ENCODE measurements around the gene XPR1.
A peak's percentile ranks its signal among the peaks of the same experiment; 100 is the strongest.

The XPR1 gene

DNA sequence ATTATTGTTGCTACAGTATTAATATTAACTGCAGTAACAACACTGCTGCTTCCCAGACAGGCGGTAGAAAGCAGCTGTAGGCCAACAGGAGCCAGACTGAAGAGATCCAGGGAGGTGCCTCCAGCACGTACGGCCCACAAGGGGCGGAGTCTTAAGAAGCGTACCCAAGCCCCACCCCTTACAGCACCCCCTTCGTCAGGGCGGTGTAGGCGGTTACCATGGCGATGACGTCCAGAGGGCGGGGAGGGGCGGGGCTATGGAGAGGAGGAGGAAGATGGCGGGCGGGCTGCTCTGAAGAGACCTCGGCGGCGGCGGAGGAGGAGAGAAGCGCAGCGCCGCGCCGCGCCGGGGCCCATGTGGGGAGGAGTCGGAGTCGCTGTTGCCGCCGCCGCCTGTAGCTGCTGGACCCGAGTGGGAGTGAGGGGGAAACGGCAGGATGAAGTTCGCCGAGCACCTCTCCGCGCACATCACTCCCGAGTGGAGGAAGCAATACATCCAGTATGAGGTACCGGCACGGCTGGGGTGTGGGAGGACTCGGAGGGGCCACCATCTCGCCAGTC, at the start of gene XPR1:
XPR1 (plus strand) TSS at position 257 of the 560 bp plus-strand sequence; CDS start at position 437, 180 bp downstream.
- peak; percentile 99 for DNase-seq (ENCODE audit: low read depth, low spot score)

DNA sequence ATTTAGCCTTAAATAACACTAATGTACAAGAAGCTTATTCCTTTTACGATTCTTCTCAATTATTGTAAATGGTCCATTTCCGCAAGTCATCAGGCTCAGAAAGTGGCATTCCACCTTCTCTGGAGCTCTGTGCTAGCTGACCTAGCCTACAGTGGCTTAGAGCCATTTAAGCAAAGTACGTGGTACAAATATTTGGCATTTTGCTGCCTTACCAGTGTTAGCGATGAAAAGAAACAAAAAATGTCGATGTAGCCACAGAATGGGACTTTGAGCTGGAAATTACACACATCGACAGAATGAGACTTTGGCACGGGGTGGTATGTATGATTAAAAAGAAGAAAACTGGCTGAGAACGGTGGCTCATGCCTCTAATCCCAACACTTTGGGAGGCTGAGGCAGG, 47.0 kb upstream of the XPR1 start:
- peak; percentile 46 for DNase-seq (ENCODE audit: low read depth, low spot score)

DNA sequence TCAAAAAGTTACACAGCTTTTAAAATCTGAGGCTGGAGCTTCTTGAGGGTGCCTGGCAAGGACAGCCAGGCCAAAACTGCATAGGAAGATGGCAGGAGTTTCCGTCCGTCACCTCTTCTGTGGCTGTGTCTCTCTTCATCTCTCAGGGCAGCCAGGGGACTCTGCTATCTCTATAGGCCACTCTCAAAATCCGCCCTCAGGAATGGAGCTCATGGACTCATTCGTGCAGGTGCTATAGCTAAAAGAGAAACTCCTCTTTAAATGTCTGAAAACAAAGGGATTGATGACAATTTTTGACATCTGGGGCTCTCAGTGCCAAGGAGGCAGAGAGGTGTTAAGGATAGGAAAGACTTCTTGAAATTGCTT, 45.8 kb upstream of the XPR1 start:
- no peak for DNase-seq (ENCODE audit: low read depth, low spot score)

DNA sequence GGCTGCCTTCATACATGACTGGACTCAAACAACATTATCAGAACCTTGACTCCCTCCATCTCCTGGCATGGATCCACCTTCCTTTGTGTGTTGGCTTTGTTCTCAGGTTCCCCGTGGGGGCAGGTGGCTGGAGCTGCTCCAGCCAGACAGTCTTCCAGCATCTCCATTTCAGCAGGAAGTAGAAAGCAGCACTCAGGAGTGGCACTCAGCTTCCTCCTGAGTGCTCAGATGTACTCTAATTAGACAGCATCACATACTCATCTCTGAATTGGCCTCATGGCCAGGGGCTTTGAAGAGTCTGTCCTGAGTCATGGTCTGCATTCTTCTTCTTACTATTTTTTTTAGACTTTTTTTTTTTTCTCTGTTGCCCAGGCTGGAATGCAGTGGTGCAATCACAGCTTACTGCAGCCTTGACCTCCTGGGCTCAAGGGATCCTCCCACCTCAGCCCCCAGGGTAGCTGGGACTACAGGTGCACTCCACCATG, 45.1 kb upstream of the XPR1 start:
- DNase-seq (ENCODE audit: low read depth, low spot score): peak; percentile 72

DNA sequence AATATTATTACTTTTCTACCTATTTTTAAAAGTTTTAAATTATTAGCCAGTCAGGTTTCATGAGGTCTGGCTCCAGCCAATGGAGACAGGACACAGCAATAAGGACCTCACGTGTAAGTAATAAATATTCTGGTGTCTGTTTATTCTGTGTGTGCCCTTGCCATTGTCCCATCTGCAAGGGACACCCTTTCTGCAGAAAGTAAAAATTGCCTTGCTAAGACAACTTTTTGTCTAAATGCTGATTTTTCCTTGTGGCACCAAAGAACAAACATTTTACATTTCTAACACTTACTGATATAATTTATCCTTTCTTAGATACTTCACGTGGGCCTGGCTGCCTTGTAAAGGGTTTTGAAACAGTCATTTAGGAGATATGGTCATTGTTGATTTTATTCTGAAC, 43.7 kb upstream of the XPR1 start:
- no peak for DNase-seq (ENCODE audit: low read depth, low spot score)

DNA sequence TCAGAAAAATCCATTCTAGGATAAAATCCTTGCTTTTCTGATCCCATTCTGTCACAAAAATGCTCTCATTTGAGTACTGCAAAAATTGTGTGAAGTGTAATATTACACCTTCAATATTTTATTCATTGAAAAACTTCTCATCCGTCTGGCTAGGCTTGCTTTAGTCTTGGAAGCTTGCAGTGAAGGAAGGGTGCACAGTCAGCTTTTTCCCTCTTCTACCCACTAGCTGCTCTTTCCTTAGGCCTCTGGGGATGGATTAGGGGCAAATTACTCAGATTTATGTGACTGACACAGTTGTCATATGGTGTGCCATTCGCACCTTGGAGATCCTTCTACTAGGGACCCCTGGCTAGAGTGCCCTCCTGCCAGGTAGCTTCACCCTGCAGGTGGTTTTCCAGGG, 40.9 kb upstream of the XPR1 start:
- DNase-seq (ENCODE audit: low read depth, low spot score): no peak

DNA sequence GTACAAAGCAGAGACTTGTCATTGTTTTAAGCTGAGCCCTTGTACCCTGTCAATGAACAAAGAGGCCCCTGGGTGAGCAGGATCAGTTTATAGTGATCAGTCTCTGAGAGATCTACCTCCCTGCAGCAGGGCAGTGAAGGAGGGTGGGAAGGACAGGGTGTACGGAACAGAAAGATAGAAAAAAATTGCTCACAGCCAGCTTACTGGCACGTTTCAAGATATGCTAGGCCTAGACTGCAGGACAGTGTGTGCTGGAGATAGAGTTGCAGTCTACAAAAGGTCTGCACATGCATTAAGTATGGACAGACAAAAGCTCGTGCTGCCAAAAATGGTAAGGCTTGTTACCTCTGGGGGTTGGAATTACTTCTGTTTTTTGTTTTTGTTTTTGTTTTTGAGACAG, 38.4 kb upstream of the XPR1 start:
- no peak for DNase-seq (ENCODE audit: low read depth, low spot score)

DNA sequence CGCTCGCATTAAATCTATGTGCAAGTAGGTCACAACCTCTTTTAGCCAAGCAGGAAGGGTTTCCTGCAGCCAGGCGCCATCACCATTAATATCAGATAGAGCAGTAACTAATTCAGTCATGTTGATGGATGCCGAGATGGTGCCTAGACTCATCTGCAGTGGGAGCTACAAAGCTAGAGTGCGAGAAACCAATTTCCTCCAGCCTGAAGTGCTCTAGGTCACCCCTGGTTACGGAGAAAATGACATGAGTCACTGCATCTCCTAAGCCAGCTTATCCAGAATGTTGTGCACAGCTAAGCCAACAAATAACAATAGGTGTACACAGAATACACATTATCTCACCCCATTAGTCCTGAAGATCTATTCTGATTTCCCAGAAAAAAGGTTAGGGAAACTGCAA, 37.1 kb upstream of the XPR1 start:
- DNase-seq (ENCODE audit: low read depth, low spot score): peak; percentile 59

DNA sequence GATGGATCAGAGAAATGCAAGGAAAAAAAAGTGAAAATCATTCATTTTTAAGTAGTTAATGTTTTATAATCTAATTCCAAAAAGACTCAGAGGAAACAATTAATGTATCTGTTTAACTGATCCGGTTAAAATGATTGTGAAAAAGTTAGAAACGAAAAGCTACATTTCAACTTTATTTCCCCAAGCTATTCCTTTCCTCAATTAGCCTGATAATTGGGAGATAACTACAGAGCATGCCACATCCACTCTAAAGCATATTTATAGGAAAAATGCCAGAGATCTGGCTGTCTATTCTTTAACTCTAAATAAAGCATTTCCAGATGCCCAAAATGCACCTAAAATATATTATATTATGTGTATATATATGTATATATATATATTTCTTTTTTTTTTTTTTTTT, 35.9 kb upstream of the XPR1 start:
- no peak for DNase-seq (ENCODE audit: low read depth, low spot score)

DNA sequence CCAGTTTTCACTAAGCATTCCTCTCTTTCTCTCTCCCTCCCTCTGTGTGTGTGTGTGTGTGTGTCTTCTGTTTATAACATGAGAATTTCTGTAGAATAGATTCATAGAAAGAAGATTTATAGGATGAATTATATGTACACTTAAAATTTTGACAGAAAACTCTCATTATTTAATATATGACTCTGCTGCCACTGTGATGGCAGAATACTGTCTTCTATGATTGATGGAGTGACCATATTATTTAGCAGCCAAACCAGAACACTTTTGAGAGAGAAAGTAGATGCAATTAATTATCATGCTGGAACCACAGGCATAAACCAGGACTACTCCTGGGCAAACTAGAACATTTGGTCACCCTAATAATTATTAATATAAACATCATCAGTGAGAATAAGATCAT, 34.3 kb upstream of the XPR1 start:
- DNase-seq (ENCODE audit: low read depth, low spot score): no peak

DNA sequence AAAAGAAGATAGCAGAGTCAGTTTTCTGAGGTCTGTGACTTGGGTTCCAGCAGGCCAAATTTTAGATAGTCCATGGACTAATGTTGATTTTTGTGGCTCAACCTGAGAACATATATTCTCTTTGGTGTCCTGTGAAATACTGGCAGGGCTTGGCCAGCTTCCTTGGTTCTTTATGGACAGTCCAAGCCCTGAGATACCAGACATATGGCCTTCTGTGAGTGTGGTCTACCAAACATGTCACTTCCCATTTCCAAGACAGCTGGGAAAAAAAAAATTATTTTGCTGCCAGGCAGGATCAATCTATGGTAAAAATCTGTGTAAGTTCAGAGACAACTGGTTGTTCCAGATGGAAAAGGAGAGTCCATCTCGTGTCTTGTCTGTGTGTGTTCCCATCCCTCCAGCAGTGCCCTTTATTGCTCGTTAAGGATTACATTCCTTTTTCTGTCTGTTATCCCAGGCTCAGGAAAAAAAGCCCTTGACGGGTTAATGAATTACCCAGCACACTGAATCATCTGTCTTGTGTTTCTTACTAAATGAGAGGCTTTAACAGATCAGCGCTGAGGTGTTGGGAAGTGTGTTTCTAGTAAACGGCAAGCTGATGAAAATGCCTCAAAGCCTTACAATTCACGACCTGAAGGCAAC, 33.4 kb upstream of the XPR1 start:
- DNase-seq (ENCODE audit: low read depth, low spot score): peak; percentile 45

DNA sequence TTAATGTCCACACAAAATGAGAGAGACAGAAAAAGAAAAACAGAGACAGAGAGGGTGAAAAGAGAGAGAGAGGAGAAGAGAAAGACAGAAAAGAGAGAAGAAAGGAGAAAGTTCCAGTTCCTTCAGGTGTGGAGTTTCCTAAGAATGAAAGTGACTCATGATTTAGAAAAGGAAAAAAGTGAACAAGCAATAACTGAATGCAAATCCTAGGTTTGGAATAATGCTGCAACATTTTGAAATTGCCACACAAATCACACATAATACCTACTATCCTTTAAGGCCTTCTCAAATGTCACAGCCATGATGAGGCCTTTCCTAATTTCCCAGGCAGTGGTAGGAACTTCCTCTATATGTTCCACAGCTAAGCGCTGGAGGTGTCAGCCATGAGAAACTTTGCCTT, 31.5 kb upstream of the XPR1 start:
- no peak for DNase-seq (ENCODE audit: low read depth, low spot score)

DNA sequence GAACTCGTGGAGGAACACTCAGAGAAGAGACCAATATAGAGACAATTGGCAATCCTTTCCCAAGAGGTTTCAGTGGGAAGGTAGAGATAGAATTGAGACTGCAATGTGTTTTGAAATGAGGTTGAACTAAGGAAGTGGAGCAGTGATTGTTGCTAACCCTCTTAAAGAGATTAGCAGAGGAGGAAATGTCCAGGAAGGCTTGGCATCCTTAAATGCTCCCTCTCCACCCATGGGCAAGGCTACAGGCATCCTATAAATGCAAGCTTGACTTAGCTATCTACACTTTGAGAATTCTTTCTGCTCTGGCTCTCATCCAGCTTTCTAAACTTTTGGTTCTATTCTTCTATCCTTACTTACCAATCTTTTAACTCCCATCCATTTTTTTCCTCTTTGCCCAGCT, 30.3 kb upstream of the XPR1 start:
- no peak for DNase-seq (ENCODE audit: low read depth, low spot score)

DNA sequence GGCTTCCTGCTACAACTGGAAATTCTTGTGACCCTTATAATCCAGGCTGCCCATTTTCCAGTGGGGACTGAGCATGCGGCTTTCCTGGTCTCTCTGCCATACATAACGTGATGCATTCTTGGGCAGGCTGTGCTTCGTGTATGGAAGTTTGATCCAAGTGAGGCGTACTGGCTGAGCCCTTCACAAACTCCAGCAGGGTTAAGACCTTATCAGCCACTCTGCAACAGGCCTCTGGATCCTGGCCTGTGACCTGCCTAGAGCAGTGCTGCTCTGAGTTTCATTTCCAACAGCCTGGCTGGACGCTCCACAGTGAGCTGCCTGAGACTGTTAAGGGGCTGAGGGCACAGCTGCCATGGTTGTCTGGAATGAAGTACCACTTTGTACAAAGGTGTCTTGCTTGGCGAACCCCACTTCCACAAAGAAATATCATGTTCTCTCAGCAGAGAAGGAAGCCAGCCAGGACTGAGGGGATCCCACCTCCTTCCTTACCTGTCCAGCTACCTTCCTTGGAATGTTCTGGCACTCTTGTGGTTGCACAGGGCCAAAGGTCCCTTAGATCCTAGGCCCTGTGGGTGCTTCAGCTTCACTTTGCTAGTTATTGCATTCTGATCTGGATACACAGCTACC, 28.5 kb upstream of the XPR1 start:
- DNase-seq (ENCODE audit: low read depth, low spot score): no peak

DNA sequence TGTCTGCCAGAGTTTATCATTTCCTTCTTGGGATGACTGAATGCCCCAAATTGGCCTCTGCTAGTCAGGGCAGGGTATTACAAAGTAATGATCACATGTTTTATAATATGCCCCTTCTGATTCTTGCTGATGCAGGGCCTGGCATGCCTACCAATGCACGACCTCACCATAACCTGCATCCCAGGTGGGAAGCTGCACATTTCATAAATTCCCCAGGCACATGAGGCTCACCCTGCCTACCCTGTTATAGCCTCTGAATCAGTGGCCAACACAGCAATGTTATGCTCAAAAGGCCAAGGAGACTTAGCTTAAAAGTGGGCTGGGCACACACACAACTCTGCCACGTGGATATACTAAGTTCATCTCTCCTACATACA, 28.0 kb upstream of the XPR1 start:
- DNase-seq (ENCODE audit: low read depth, low spot score): no peak

DNA sequence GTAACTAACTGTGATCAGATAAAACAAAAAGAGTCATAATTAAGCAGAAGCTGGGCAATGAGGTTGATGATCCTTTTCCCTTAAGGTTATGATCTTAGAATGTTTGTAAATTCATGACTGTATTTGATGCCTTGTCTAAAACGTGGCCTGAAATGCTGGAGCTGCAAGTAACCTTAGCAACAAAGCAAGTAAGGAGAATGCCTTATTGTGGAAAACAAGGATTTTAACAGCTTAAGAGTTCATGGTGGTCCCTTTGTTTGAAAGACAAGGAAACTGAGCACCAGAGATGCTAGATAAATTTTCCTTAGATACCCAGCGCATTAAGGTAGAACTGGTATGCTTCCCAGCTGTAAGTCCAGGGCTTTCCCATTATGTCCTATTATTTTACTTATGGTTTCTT, 25.7 kb upstream of the XPR1 start:
- DNase-seq (ENCODE audit: low read depth, low spot score): no peak

DNA sequence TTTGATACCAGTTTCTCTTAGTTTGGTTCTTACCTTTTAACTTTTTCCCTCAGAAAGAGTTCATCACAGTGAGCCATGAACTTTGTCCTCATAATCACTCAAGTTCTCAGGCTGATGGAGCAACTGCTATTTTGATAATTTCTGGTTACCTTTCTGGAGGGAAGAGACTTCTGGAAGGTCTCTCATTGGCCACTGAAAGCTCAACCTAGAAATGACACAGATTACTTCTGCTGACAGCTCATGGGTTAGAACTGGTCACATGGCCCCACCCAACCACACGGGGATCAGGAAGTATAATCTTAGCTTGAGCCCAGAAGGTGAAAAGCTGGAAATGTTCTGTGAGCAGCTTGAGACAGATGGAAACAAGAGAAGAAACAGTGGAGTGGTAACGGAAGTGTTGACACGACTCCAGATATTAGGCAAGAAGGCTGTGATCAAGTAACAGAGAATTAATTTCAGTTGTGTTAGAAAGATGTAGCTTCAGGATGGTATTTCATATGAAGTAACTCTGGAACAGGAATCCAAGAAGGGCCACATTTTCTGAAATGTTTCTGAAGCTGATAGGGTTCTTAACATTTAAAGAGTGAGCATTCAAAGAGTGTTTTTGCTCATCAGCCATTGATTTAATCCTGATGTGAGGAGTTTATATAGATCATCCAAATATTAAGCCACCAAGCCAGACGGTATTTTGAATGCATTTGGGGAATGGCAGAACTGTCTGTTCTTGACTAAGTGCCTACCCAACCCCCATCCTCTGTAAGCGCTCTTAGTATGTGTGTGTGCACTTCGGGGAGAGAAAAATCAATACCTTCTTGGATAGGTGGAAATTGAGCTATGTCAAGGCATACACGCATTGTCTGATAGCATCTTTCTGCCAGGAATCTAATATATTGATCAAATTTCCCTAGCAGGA, 21.9 kb upstream of the XPR1 start:
- no peak for DNase-seq (ENCODE audit: low read depth, low spot score)

DNA sequence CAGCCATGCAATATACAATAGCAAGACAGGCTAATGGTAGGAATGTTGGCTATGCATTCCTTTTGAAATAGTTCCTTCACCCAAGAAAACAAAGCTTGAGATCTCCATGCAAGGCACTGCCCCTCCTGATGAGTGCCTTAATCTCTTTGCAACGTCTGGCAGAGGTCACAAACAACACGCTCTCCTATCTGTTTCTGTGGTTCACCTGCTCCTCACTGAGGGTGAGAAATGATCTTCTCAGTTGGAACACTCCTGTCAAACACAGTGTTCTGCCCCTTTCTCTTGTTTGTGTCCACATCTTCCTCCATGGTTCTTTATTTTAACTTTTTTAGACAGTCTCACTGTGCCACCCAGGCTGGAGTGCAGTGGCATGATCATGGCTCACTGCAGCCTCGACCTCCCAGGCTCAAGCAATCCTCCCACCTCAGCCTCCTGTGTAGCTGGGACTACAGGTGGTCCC, 21.2 kb upstream of the XPR1 start:
- no peak for DNase-seq (ENCODE audit: low read depth, low spot score)

DNA sequence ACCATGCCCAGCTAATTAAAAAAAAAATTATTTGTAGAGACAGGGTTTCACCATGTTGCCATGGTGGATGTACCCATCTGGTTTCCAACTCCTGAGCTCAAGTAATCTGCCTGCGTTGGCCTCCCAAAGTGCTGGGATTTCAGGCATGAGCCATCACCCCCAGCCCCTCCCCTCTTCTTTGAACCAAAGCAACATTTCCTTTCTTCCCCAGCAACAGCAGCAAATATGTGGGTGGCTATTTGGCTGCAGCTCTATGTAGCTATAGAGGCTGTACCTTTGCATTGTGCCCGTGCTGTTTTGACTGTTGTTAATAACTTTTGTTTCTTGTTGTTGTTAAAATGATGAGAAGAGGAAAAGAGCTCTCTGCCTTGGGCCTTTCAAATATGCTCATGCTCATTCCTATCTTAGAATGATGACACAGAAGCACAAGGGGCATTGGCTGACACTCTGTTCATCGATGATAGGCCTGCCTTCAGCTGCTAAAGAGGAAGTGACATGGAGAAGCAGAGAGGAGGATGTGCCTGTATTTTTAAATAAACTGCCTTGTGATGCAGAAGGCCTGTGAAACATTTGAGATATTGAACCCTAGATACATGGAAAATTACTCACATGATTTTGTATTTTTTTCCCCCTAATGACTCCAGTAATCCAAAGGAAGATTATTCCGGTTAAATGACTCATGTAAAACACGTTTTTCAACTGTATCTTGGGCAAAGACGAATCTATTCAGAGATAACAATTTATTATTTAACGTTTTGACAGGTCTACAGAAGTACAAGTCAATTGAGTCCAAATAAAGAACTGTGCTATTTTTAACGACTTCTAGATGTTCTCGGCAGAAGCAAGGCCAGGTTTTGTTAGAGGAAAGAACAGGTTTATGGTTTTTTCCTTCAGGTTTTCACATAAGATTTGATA, 20.5 kb upstream of the XPR1 start:
- DNase-seq (ENCODE audit: low read depth, low spot score): no peak

DNA sequence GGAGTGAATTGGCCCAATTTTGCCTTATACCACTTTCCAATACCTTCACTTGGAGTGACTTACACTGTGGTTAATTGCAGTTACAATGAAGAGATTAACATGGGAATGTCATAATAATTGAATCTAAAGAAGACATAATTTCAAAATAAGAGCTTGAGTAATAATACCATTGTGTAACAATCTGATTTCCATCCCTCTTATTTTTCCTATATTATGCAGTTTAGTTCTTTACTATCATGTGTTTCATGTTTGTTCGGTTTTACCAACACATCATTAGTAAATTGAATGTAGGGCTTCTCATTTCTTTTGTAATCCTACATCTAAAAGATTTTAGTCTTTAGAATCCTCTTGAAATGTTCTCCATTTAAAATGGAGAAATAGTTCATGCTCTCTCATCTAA, 19.2 kb upstream of the XPR1 start:
- DNase-seq (ENCODE audit: low read depth, low spot score): no peak

DNA sequence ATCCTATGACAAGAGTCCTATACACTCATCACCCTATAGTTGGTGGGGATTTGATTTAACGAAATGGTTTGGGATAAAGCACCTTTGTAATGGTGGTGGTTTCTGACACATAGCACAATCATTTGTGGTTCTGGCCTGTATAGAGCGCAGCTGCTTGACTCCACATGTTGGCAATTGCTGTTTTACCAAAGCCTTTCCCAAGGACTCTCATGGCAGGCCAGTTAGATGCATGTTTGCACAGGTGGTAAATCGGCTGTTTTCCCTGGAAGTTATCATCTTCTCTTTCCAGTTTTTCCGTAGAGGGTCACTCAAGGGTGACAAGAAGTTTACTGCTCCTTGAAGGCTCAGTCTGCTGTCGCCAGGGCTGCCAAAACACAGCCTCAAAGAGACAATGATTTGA, 17.1 kb upstream of the XPR1 start:
- DNase-seq (ENCODE audit: low read depth, low spot score): peak; percentile 56
